ENCODE results near the gene AXIN1. TPM values are rescaled to one million over a fixed set of nuclear protein-coding genes. Genes with fewer than 3 reads are reported as not detected.
A peak's percentile ranks its signal among the peaks of the same experiment; 100 is the strongest.

Gene AXIN1
- total RNA-seq, 1 donor from 2014 or later: 30.6 TPM

DNA sequence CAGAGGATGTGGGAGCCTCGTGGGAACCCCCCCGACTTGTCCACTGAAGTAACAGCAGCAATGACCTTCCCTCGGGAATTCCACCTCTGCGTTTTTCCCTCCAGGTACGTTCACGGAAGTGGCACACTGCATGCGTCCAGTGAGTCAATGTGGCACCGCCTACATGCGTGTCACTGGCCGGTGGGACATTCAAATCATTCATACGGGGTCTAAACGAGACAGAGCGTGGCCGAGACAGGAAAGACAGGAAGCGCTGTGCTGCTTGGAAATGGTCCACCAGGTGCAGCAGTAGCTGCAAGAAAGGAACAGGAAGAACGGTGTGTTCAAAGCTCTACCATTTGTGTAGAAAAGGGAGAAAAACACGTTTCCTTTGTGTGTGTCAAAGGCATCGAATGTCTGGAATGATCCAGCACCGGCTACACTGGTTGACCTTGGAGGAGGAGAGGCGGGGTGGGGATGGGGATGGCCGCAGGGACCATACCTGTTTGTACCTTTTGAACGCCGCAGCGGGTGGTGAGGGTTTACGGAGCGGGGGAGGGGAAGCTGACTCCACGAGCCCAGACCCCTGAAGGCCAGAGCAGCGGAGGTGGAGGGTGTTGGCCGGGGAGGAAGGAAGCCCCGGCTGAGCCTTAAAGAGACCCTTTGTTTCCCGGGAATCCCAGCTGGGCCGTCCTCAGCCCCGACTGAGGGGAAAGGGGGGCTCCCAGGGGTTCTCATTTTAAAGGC is 31.0 kb upstream of the AXIN1 start:
- no peak for DNase-seq (ENCODE audit: extremely low spot score, unreplicated experiment)
- no peaks in the 10 kb centered on the region for H3K36me3 Mint-ChIP-seq
- peak overlapping the region; percentile 85 for H3K4me3 Mint-ChIP-seq
- H3K4me1 Mint-ChIP-seq (ENCODE audit: unreplicated experiment): peaks cover 27% of the 10 kb centered on the region
- TF ChIP-seq, protein P1, sequence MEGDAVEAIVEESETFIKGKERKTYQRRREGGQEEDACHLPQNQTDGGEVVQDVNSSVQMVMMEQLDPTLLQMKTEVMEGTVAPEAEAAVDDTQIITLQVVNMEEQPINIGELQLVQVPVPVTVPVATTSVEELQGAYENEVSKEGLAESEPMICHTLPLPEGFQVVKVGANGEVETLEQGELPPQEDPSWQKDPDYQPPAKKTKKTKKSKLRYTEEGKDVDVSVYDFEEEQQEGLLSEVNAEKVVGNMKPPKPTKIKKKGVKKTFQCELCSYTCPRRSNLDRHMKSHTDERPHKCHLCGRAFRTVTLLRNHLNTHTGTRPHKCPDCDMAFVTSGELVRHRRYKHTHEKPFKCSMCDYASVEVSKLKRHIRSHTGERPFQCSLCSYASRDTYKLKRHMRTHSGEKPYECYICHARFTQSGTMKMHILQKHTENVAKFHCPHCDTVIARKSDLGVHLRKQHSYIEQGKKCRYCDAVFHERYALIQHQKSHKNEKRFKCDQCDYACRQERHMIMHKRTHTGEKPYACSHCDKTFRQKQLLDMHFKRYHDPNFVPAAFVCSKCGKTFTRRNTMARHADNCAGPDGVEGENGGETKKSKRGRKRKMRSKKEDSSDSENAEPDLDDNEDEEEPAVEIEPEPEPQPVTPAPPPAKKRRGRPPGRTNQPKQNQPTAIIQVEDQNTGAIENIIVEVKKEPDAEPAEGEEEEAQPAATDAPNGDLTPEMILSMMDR (conservative IDR thresholded peaks at IDR 0.05): no peak
- H3K27ac Mint-ChIP-seq: peak overlapping the region; percentile 97
- H3K27me3 Mint-ChIP-seq: peaks cover 5% of the 10 kb centered on the region
- H3K9me3 Mint-ChIP-seq: no peaks in the 10 kb centered on the region

- TF ChIP-seq, protein P1 (conservative IDR thresholded peaks at IDR 0.05): no peak
- H3K4me1 Mint-ChIP-seq (ENCODE audit: unreplicated experiment): peaks cover 18% of the 10 kb centered on the region
- H3K9me3 Mint-ChIP-seq: no peaks in the 10 kb centered on the region
- H3K36me3 Mint-ChIP-seq: no peaks in the 10 kb centered on the region
- peaks cover 5% of the 10 kb centered on the region for H3K27me3 Mint-ChIP-seq
- peak within 1 kb of the TSS; percentile 97 for H3K27ac Mint-ChIP-seq
- H3K4me3 Mint-ChIP-seq: peak within 1 kb of the TSS; percentile 85
- no peak for DNase-seq (ENCODE audit: extremely low spot score, unreplicated experiment)
These were observed 29.5 kb upstream of the AXIN1 start, which contains the start of gene PGAP6 for GRCh38 chr16:381789-382717. TSS of gene PGAP6 (minus strand) at chr16:381978. CDS start at chr16:381821, 157 bp downstream.

- Mint-ChIP-seq H3K36me3 (no peaks in the 10 kb centered on the region), H3K27ac (no peak overlapping the region), H3K27me3 (peaks cover 5% of the 10 kb centered on the region), H3K4me3 (peak overlapping the region; percentile 79), H3K4me1 (ENCODE audit: unreplicated experiment) (peaks cover 13% of the 10 kb centered on the region), H3K9me3 (no peaks in the 10 kb centered on the region)
- DNase-seq (ENCODE audit: extremely low spot score, unreplicated experiment): no peak
- TF ChIP-seq, protein P1 (conservative IDR thresholded peaks at IDR 0.05): no peak
These were observed 28.7 kb upstream of the AXIN1 start for GRCh38 chr16:381012-381788.

DNA sequence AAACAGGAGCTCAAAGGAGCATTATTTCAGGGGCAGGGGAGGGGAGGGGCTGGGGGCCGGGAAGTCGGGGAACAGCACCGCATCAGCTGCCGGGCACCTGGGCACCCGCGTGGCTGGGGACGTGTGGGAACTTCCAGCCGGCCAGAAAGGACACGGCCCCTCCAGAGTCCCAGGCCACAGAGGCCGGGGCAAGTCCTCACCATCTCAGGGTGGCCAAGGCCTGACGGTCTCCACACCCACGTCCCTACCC is 28.2 kb upstream of the AXIN1 start:
- no peaks in the 10 kb centered on the region for H3K36me3 Mint-ChIP-seq
- H3K27ac Mint-ChIP-seq: no peak overlapping the region
- DNase-seq (ENCODE audit: extremely low spot score, unreplicated experiment): no peak
- H3K4me3 Mint-ChIP-seq: peak overlapping the region; percentile 83
- no peaks in the 10 kb centered on the region for H3K9me3 Mint-ChIP-seq
- H3K4me1 Mint-ChIP-seq (ENCODE audit: unreplicated experiment): peaks cover 13% of the 10 kb centered on the region
- TF ChIP-seq, protein P1 (conservative IDR thresholded peaks at IDR 0.05): no peak
- peaks cover 5% of the 10 kb centered on the region for H3K27me3 Mint-ChIP-seq

DNA sequence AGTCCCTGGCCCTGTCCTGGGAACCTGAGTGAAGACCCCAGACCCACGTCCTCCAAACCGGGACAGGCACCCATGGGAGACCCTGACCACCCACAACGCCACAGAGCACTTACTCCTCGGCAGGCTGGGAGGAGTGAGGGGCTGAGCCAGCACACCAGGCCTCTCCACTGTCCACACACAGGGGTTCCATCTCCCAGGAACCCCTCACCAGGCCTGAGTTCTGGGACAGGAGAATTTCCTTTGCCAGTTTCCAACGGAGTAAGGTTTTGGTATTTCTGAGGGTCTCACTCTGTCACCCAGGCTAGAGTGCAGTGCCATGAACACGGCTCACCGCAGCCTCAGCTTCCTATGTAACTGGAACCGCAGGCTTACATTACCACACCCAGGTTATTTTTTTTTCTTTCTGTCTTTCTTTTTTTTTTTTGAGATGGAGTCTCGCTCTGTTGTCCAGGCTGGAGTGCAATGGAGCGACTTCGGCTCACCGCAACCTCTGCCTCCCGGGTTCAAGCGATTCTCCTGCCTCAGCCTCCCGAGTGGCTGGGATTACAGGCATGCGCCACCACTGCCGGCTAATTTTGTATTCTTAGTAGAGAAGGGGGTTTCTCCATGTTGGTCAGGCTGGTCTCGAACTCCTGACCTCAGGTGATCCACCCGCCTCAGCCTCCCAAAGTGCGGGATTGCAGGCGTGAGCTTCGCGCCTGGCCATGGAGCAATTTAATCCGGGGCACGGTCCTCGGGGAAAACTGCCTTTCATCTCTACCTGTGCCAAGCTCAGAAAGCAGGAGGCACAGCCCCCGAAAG is 27.6 kb upstream of the AXIN1 start:
- DNase-seq (ENCODE audit: extremely low spot score, unreplicated experiment): no peak

More for the DNA sequence above, 27.6 kb upstream of the AXIN1 start:
- TF ChIP-seq, protein P1 (conservative IDR thresholded peaks at IDR 0.05): no peak
- H3K27ac Mint-ChIP-seq: peak overlapping the region; percentile 80
- H3K9me3 Mint-ChIP-seq: no peaks in the 10 kb centered on the region
- no peaks in the 10 kb centered on the region for H3K36me3 Mint-ChIP-seq
- H3K4me3 Mint-ChIP-seq: peak overlapping the region; percentile 83
- H3K27me3 Mint-ChIP-seq: peaks cover 5% of the 10 kb centered on the region
- peaks cover 13% of the 10 kb centered on the region for H3K4me1 Mint-ChIP-seq (ENCODE audit: unreplicated experiment)

Measured in type B pancreatic cell (in vitro differentiated cells).